Fibroblast of the aortic adventitia (primary cell): Measurements from ENCODE around the gene GARIN1A. TPM values are rescaled to one million over a fixed set of nuclear protein-coding genes. Genes with fewer than 3 reads are reported as not detected.
"Not testable (repeated sequence)": the region's sequence is repeated elsewhere in the genome, so short reads cannot be mapped to it uniquely, and the experiment has no call there.

Experiments used
- DNase-seq: peaks from one replicate; pipeline ENCODE4 v3.0.0-alpha.2; 2010; ENCODE audit warnings: low read depth
- H3K4me3 ChIP-seq: 2 replicates; pipeline ENCODE4 v1.5.1; 2011; ENCODE audit warnings: low read depth, mild to moderate bottlenecking, control low read depth, low read length, moderate library complexity
- CTCF ChIP-seq: IDR thresholded peaks from 2 replicates; pipeline ENCODE4 v1.5.1; 2011; ENCODE audit warnings: mild to moderate bottlenecking, low read length, control low read depth, inconsistent platforms; ENCODE audit not compliant: insufficient read depth
- total RNA-seq: library from RNA; depleted of rRNA; stranded (reverse); fragments of >200 nt; gene quantifications from 2 replicates; pipeline ENCODE4 v1.2.3, GENCODE V29; 2012; ENCODE audit warnings: low replicate concordance

GARIN1A gene
- total RNA-seq, 1 donor: 1.2 TPM

GRCh38 chr7:128676665-128677064 lies 4.6 kb downstream of the GARIN1A start:
- no peak for DNase-seq
- no peak for TF ChIP-seq CTCF
- H3K4me3 ChIP-seq: no peak overlapping the region

GRCh38 chr7:128679920-128680319 lies 7.8 kb downstream of the GARIN1A start:
- no peak for DNase-seq
- TF ChIP-seq CTCF: no peak
- H3K4me3 ChIP-seq: no peak overlapping the region

GRCh38 chr7:128681794-128682537 lies 9.9 kb downstream of the GARIN1A start:
- TF ChIP-seq CTCF: no peak
- H3K4me3 ChIP-seq: no peak overlapping the region
- no peak for DNase-seq

- H3K4me3 ChIP-seq, DNase-seq: not testable (repeated sequence)
These were observed 11.2 kb downstream of the GARIN1A start for GRCh38 chr7:128683270-128683669.

- DNase-seq, H3K4me3 ChIP-seq: not testable (repeated sequence)
These were observed 11.6 kb downstream of the GARIN1A start for GRCh38 chr7:128683738-128684137.

- no peak for TF ChIP-seq CTCF
- no peak for DNase-seq
- no peak overlapping the region for H3K4me3 ChIP-seq
These were observed 15.0 kb downstream of the GARIN1A start for GRCh38 chr7:128687131-128687530.

GRCh38 chr7:128688492-128688891 lies 16.4 kb downstream of the GARIN1A start:
- TF ChIP-seq CTCF: no peak
- no peak for DNase-seq
- H3K4me3 ChIP-seq: no peak overlapping the region

- DNase-seq: not testable (repeated sequence)
These were observed 17.3 kb downstream of the GARIN1A start for GRCh38 chr7:128689161-128689935.

More at GRCh38 chr7:128689161-128689935, 17.3 kb downstream of the GARIN1A start:
- H3K4me3 ChIP-seq: not testable (repeated sequence)
